ENCODE measurements around the gene RGS12. TPM values are rescaled to one million over a fixed set of nuclear protein-coding genes. Genes with fewer than 3 reads are reported as not detected.

Gene RGS12
- total and polyA plus RNA-seq, 2 of the 13 experiments (the other 11 are each of a cell fraction or from before 2014, with no cell fraction given) = 21.0 to 27.7 TPM

DNA sequence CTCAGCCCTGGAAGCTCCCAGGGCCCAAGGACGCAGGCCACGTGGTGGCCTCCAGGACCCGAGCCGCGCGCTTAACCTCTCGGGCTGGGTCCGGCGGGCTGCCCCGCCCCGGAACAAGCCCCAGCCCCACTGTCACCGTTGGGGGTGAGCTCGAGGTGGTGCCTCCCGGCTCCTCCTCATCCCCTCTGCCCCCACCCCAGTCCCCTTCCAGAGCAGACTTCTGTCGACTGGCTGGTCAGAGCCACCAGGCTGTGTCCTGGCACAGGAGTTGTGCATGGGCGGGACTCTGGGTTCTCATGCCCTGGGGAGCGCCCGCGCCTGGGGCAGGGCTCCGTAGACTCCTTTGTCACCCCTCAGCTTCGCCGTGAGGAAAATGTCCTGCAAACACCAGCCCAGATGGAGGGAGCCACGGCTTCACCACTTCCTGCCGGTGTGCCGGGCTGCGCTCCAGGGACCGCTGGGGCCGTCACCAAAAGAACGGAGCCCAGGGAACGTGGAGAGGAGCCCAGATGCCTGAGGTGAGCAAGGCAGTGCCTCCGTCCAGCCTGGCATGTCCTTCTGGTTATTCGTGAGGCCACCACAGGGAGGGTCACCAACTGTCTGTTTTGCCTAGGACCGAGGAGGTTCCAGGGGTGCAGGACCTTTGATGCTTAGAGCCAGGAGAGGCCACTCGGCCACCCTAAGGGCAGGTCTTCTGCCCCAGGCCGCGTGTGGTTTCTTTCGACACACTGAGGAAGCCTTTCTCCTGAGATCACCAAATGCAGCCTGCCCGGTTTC is 7.1 kb upstream of the RGS12 start (continued):
- TF ChIP-seq UBTF (CRISPR knock-in tag; IDR thresholded peaks at IDR 0.05) = peak; percentile 78
- TF ChIP-seq, protein P1, sequence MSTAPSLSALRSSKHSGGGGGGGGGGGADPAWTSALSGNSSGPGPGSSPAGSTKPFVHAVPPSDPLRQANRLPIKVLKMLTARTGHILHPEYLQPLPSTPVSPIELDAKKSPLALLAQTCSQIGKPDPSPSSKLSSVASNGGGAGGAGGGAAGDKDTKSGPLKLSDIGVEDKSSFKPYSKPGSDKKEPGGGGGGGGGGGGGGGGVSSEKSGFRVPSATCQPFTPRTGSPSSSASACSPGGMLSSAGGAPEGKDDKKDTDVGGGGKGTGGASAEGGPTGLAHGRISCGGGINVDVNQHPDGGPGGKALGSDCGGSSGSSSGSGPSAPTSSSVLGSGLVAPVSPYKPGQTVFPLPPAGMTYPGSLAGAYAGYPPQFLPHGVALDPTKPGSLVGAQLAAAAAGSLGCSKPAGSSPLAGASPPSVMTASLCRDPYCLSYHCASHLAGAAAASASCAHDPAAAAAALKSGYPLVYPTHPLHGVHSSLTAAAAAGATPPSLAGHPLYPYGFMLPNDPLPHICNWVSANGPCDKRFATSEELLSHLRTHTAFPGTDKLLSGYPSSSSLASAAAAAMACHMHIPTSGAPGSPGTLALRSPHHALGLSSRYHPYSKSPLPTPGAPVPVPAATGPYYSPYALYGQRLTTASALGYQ (CRISPR knock-in tag; IDR thresholded peaks at IDR 0.05) = peak; percentile 62; the same call in 1 of the 2 replicates
- peak; percentile 57; the same call in 1 of the 2 replicates for TF ChIP-seq ZNF782 (CRISPR knock-in tag; IDR thresholded peaks at IDR 0.05; ENCODE audit: borderline replicate concordance)
- no peak for TF ChIP-seq CENPX (CRISPR knock-in tag; IDR thresholded peaks at IDR 0.05)

DNA sequence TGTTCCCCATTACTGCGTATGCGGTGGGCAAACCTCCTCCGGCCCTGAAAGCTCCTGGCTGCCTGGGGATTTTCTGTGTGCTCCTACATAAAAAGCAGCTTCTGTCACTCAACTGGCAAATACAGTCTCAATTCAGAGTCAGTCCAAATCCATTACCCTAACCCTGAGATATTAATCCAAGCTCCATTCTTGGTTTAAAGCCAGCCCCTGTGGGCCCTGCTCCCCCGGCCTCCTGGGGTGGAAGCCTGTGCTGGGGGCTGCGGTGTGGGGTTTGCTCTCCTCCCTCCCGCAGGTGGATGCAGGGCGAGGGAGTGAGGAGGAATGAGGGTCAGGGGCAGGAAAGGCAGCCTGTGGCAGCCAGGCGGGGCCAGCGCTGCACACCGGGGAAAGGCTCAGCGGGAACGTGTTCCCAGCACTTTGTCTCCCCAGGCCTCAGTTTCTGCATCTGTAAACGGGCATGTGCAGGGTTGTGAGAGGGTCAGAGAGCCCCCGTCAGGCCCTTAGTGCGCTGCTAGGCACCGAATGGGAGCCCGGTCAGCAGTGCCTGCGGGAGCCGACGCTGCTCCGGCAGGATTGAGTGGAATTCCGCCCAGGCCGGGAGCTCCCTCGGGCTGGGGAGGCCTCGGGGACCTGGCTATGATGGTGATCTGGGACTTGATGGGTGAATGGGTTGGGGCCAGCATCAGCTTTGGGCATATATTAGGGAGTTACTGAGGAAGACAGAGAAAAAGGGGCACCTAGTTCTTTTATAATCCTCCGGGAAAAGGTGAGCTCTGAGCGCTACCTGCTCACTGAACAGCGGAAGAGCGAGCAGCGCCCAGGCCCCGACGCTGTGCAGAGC is 6.3 kb upstream of the RGS12 start:
- intact Hi-C loops (cut with micrococcal nuclease; ENCODE audit: unreplicated experiment) = no loop called here
- peak; percentile 52 for ATAC-seq
- no peaks in the 10 kb centered on the region for H3K36me3 ChIP-seq (replicated peaks in 1 of 2; ENCODE audit: control insufficient read depth in 1 of 2, insufficient read depth in 2 of 2, low read length in 2 of 2)
- H3K9ac ChIP-seq (ENCODE audit: insufficient read depth, low read depth, low read length) = peak overlapping the region; percentile 71
- H3K27me3 ChIP-seq (ENCODE audit: control insufficient read depth in 1 of 2, insufficient read depth in 2 of 2, low read length in 2 of 2) = peaks cover 0 to 12% of the 10 kb centered on the region in 2 experiments; a peak in 1 of 5 replicates
- BruUV-seq (replicated peaks) = TSS peak; percentile 52
- no peak for FAIRE-seq
- ChIA-PET POLR2A (no interaction called here), CTCF (ENCODE audit: low intra/inter-chr PET ratio, low total read pairs) (no interaction called here)
- WGBS (ENCODE audit: low lambda C conversion rate) = 15% methylated on average over 19 of the region's 32 CpGs
- H3K79me2 ChIP-seq (ENCODE audit: insufficient read depth, low read length) = peaks cover 13% of the 10 kb centered on the region
- no peak for DNase-seq (ENCODE audit: low spot score)
- in situ Hi-C loops (cut with HindIII; ENCODE audit: extremely low pct_ligation_motif_present, low pct_unique_long_range_greater_than_20kb) = no loop called here
- H3K27ac ChIP-seq (ENCODE audit: extremely low read length, insufficient read depth, low read length) = peak overlapping the region; percentile 69
- no peaks in the 10 kb centered on the region for H4K20me1 ChIP-seq (ENCODE audit: insufficient read depth, low read length)
- H3K4me1 ChIP-seq (ENCODE audit: insufficient read depth, low read length) = peaks cover 80% of the 10 kb centered on the region
- H2AFZ ChIP-seq (ENCODE audit: low read length) = peak overlapping the region; percentile 20
- H3K9me3 ChIP-seq (ENCODE audit: low read length) = no peaks in the 10 kb centered on the region
- peak overlapping the region; percentile 95 for H3K4me2 ChIP-seq (ENCODE audit: low read depth, low read length)
- H3K4me3 ChIP-seq (replicated peaks in 1 of 3; ENCODE audit: insufficient read depth in 1 of 3, low read depth in 2 of 3, low read length in 3 of 3) = peak overlapping the region; percentile 59 to 89 (median 64)
- TF ChIP-seq ATAD3A (CRISPR knock-in tag; IDR thresholded peaks at IDR 0.05) (no peak), CSRNP1 (CRISPR knock-in tag; IDR thresholded peaks at IDR 0.05) (0 out of 2 replicates have a peak, but pooled peaks have one; percentile 22), BORCS8-MEF2B (CRISPR knock-in tag; IDR thresholded peaks at IDR 0.05) (0 out of 2 replicates have a peak, but pooled peaks have one; percentile 36), ATF7 (IDR thresholded peaks at IDR 0.05) (no peak), ATF7 (CRISPR knock-in tag; IDR thresholded peaks at IDR 0.05) (0 out of 2 replicates have a peak, but pooled peaks have one; percentile 17), ZMYM4 (CRISPR knock-in tag; IDR thresholded peaks at IDR 0.05) (0 out of 2 replicates have a peak, but pooled peaks have one; percentile 26)
- TF ChIP-seq, protein P2, sequence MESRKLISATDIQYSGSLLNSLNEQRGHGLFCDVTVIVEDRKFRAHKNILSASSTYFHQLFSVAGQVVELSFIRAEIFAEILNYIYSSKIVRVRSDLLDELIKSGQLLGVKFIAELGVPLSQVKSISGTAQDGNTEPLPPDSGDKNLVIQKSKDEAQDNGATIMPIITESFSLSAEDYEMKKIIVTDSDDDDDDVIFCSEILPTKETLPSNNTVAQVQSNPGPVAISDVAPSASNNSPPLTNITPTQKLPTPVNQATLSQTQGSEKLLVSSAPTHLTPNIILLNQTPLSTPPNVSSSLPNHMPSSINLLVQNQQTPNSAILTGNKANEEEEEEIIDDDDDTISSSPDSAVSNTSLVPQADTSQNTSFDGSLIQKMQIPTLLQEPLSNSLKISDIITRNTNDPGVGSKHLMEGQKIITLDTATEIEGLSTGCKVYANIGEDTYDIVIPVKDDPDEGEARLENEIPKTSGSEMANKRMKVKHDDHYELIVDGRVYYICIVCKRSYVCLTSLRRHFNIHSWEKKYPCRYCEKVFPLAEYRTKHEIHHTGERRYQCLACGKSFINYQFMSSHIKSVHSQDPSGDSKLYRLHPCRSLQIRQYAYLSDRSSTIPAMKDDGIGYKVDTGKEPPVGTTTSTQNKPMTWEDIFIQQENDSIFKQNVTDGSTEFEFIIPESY (CRISPR knock-in tag; IDR thresholded peaks at IDR 0.05) = peak; percentile 49; the same call in 1 of the 2 replicates

All from HepG2 (cell line).